B cell (primary cell): ENCODE measurements around the gene LSG1. TPM values are rescaled to one million over a fixed set of nuclear protein-coding genes. Genes with fewer than 3 reads are reported as not detected.

ENCODE experiments used
- ATAC-seq: fragments of 200-7000 bp; cut with Tn5 transposase; one replicate; pipeline ENCODE4 v1.10.0; 2021; ENCODE audit warnings: low read depth, mild to moderate bottlenecking, moderate number of reproducible peaks, moderate library complexity
- CTCF ChIA-PET: fragments of 350-600 bp; sonication (Branson Sonifier 250); formaldehyde crosslinking; loops from one replicate; lab custom pipeline; 2021; ENCODE audit warnings: antibody characterized with exemption, inconsistent platforms; lab: Charles Lee
- POLR2A ChIA-PET: fragments of 350-600 bp; sonication (Branson Sonifier 250); formaldehyde crosslinking; loops from one replicate; lab custom pipeline; 2021; ENCODE audit warnings: antibody characterized with exemption; lab: Charles Lee
- DNase-seq: peaks from one replicate; pipeline ENCODE4 v3.0.0; 2013
- H2AFZ ChIP-seq: 2 replicates; pipeline ENCODE4 v1.6.1; 2012; ENCODE audit warnings: mild to moderate bottlenecking, low read depth, low read length; ENCODE audit not compliant: insufficient read depth, poor library complexity, severe bottlenecking
- H3K27ac ChIP-seq, 2 donors: 1 replicate in 1 of 2; 2 replicates in 1 of 2; pipeline ENCODE4 v1.5.1; 2012 to 2013; ENCODE audit warnings: low read length in 2 of 2, mild to moderate bottlenecking in 2 of 2, moderate library complexity in 1 of 2
- H3K27me3 ChIP-seq, 4 experiments: fragments of 200-600 bp in 1 of 4; sonication (generic) in 1 of 4; replicated peaks in 1 of 4; 1 replicate in 2 of 4; 2 replicates in 2 of 4; pipeline versions ENCODE4 v1.6.1 to v1.7.0; 2013 to 2016; ENCODE audit warnings: low read length in 3 of 4, mild to moderate bottlenecking in 2 of 4, mixed read lengths in 1 of 4, moderate library complexity in 1 of 4; ENCODE audit not compliant: insufficient read depth in 4 of 4, control insufficient read depth in 3 of 4; ENCODE audit errors: control extremely low read depth in 1 of 4
- H3K36me3 ChIP-seq, 2 experiments: replicated peaks in 1 of 2; 1 replicate in 1 of 2; 2 replicates in 1 of 2; pipeline versions ENCODE4 v1.6.1 to v1.7.1; 2013; ENCODE audit warnings: low read length in 1 of 2; ENCODE audit not compliant: insufficient read depth in 2 of 2, control insufficient read depth in 1 of 2; ENCODE audit errors: control extremely low read depth in 1 of 2, extremely low read depth in 1 of 2
- H3K4me1 ChIP-seq, 2 donors: fragments of 200-600 bp in 1 of 2; sonication (generic) in 1 of 2; 1 replicate in 1 of 2; 2 replicates in 1 of 2; pipeline versions ENCODE4 v1.5.1 to v1.6.1; 2013 to 2017; ENCODE audit warnings: low read length in 2 of 2; ENCODE audit not compliant: control insufficient read depth in 2 of 2, insufficient read depth in 2 of 2
- H3K4me2 ChIP-seq: replicated peaks from 2 replicates; pipeline ENCODE3; 2012; ENCODE audit warnings: mild to moderate bottlenecking, low read depth, low read length; ENCODE audit not compliant: poor library complexity, severe bottlenecking
- H3K4me3 ChIP-seq, 5 experiments: fragments of 200-600 bp in 1 of 5; sonication (generic) in 1 of 5; 1 replicate in 3 of 5; 2 replicates in 2 of 5; pipeline versions ENCODE4 v1.5.1 to v1.7.0; 2011 to 2016; ENCODE audit warnings: low read length in 4 of 5, mild to moderate bottlenecking in 4 of 5, low read depth in 2 of 5, control low read depth in 1 of 5, moderate library complexity in 1 of 5; ENCODE audit not compliant: insufficient read depth in 1 of 5; ENCODE audit errors: control extremely low read depth in 1 of 5, extremely low read depth in 1 of 5
- H3K79me2 ChIP-seq: fragments of 200-600 bp; sonication (generic); one replicate; pipeline ENCODE4 v1.6.0; 2016; ENCODE audit warnings: low read length; ENCODE audit not compliant: control insufficient read depth, insufficient read depth
- H3K9ac ChIP-seq: fragments of 200-600 bp; sonication (generic); 2 replicates; pipeline ENCODE4 v1.6.1; 2017; ENCODE audit warnings: mild to moderate bottlenecking, low read length, moderate library complexity
- H3K9me3 ChIP-seq, 3 donors: one replicate each; pipeline versions ENCODE4 v1.6.1 to v1.7.1; 2013; ENCODE audit warnings: low read length in 2 of 3; ENCODE audit not compliant: control insufficient read depth in 2 of 3, insufficient read depth in 1 of 3; ENCODE audit errors: control extremely low read depth in 1 of 3
- H4K20me1 ChIP-seq: 2 replicates; pipeline ENCODE4 v1.6.0; 2012; ENCODE audit warnings: mild to moderate bottlenecking, low read length; ENCODE audit not compliant: insufficient read depth, control insufficient read depth, poor library complexity, severe bottlenecking
- H3K27ac Mint-ChIP-seq: one replicate; pipeline ENCODE4 v1.8.0; 2021; ENCODE audit warnings: mixed read lengths
- H3K27me3 Mint-ChIP-seq: one replicate; pipeline ENCODE4 v1.8.0; 2021; ENCODE audit warnings: mixed read lengths
- H3K4me1 Mint-ChIP-seq: one replicate; pipeline ENCODE4 v1.8.0; 2021; ENCODE audit warnings: mixed read lengths
- H3K4me3 Mint-ChIP-seq: one replicate; pipeline ENCODE4 v1.8.0; 2021; ENCODE audit warnings: mixed read lengths
- H3K9me3 Mint-ChIP-seq: one replicate; pipeline ENCODE4 v1.8.0; 2022; ENCODE audit warnings: mixed read lengths; ENCODE audit not compliant: insufficient read depth
- EZH2 ChIP-seq: IDR thresholded peaks from 2 replicates; pipeline ENCODE4 v1.6.1; 2012; ENCODE audit warnings: borderline replicate concordance, low read depth, mild to moderate bottlenecking, moderate library complexity, low read length; ENCODE audit not compliant: insufficient read depth, poor library complexity, severe bottlenecking
- WGBS: methylation state at CpG from one replicate; pipeline ENCODE4 v1.1.5; 2013; ENCODE audit warnings: missing lambda C conversion rate; ENCODE audit not compliant: insufficient coverage; 5-methylcytosine and 5-hydroxymethylcytosine counted together
- intact Hi-C: fragments of 100-400 bp; cut with micrococcal nuclease; formaldehyde crosslinking; loops from one replicate; pipeline ENCODE4 v1.10.0; 2022
- polyA plus RNA-seq: library from polyadenylated mRNA; depleted of rRNA; stranded (reverse); fragments of >200 nt; gene quantifications from 2 replicates; pipeline ENCODE4 v1.2.3, GENCODE V29; 2012
- total RNA-seq, 2 donors: library from RNA; stranded (reverse); fragments of 120-200 nt in 1 of 2; gene quantifications; 1 replicate in 1 of 2; 2 replicates in 1 of 2; pipeline versions ENCODE4 v1.2.3 to v1.2.4, GENCODE V29; 2013 to 2022
- TF ChIP-seq, protein P1 (sequence below): fragments of 200-600 bp; IDR thresholded peaks from one replicate; pipeline ENCODE4 v1.8.0; 2022; ENCODE audit warnings: antibody characterized with exemption, mild to moderate bottlenecking

The LSG1 gene
- total and polyA plus RNA-seq, 2 donors (not counting 1 experiment from before 2014, with no cell fraction given): 29.4 to 54.6 TPM

GRCh38 chr3:194714137-194714455 is 42.1 kb upstream of the LSG1 start:
- H3K4me1 ChIP-seq: no peaks in the 10 kb centered on the region
- TF ChIP-seq, protein P1, sequence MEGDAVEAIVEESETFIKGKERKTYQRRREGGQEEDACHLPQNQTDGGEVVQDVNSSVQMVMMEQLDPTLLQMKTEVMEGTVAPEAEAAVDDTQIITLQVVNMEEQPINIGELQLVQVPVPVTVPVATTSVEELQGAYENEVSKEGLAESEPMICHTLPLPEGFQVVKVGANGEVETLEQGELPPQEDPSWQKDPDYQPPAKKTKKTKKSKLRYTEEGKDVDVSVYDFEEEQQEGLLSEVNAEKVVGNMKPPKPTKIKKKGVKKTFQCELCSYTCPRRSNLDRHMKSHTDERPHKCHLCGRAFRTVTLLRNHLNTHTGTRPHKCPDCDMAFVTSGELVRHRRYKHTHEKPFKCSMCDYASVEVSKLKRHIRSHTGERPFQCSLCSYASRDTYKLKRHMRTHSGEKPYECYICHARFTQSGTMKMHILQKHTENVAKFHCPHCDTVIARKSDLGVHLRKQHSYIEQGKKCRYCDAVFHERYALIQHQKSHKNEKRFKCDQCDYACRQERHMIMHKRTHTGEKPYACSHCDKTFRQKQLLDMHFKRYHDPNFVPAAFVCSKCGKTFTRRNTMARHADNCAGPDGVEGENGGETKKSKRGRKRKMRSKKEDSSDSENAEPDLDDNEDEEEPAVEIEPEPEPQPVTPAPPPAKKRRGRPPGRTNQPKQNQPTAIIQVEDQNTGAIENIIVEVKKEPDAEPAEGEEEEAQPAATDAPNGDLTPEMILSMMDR: no peak
- no peak for TF ChIP-seq EZH2
- H3K4me2 ChIP-seq: no peak overlapping the region
- no peak overlapping the region for H3K9ac ChIP-seq
- Mint-ChIP-seq H3K4me1 (peaks cover 4% of the 10 kb centered on the region), H3K4me3 (no peak overlapping the region), H3K27ac (no peak overlapping the region), H3K9me3 (no peaks in the 10 kb centered on the region), H3K27me3 (peaks cover 5% of the 10 kb centered on the region)
- no peaks in the 10 kb centered on the region for H4K20me1 ChIP-seq
- no peaks in the 10 kb centered on the region for H3K27me3 ChIP-seq
- CTCF ChIA-PET: no interaction called here
- WGBS: 91% methylated on average over 4 of the region's 5 CpGs
- intact Hi-C loops: no loop called here
- H2AFZ ChIP-seq: no peak overlapping the region
- no peaks in the 10 kb centered on the region for H3K79me2 ChIP-seq
- DNase-seq (no peak), ATAC-seq (no peak)
- H3K36me3 ChIP-seq: no peaks in the 10 kb centered on the region
- H3K9me3 ChIP-seq: no peaks in the 10 kb centered on the region
- no peak overlapping the region for H3K4me3 ChIP-seq
- H3K27ac ChIP-seq: no peak overlapping the region
- POLR2A ChIA-PET: no interaction called here

GRCh38 chr3:194713299-194714136 is 41.5 kb upstream of the LSG1 start:
- no peak overlapping the region for H2AFZ ChIP-seq
- no peaks in the 10 kb centered on the region for H4K20me1 ChIP-seq
- peaks cover 5% of the 10 kb centered on the region for H3K27me3 Mint-ChIP-seq
- H3K79me2 ChIP-seq: no peaks in the 10 kb centered on the region
- H3K4me1 ChIP-seq: no peaks in the 10 kb centered on the region
- intact Hi-C loops: no loop called here
- H3K4me1 Mint-ChIP-seq: peaks cover 4% of the 10 kb centered on the region
- no peak overlapping the region for H3K27ac ChIP-seq
- no peak overlapping the region for H3K4me2 ChIP-seq
- DNase-seq (no peak), ATAC-seq (no peak)
- 91% methylated on average over 4 of the region's 9 CpGs for WGBS
- ChIA-PET POLR2A (no interaction called here), CTCF (no interaction called here)
- H3K27me3 ChIP-seq: no peaks in the 10 kb centered on the region
- H3K9ac ChIP-seq: no peak overlapping the region
- no peak overlapping the region for H3K4me3 Mint-ChIP-seq
- no peak overlapping the region for H3K4me3 ChIP-seq
- H3K9me3 Mint-ChIP-seq: no peaks in the 10 kb centered on the region
- H3K9me3 ChIP-seq: no peaks in the 10 kb centered on the region
- TF ChIP-seq EZH2: no peak
- TF ChIP-seq, protein P1: no peak
- no peaks in the 10 kb centered on the region for H3K36me3 ChIP-seq
- H3K27ac Mint-ChIP-seq: no peak overlapping the region
